LHCN-M2 (cell line): ENCODE results near the gene FKBP11. TPM values are rescaled to one million over a fixed set of nuclear protein-coding genes. Genes with fewer than 3 reads are reported as not detected.

Experiments used
- DNase-seq: peaks from one replicate; pipeline ENCODE4 v3.0.0-alpha.2; 2012; ENCODE audit warnings: low read depth
- total RNA-seq: library from RNA; depleted of rRNA; stranded (reverse); fragments of >200 nt; gene quantifications from 2 replicates; pipeline ENCODE4 v1.2.3, GENCODE V29; 2014

The FKBP11 gene
- total RNA-seq, 1 experiment from 2014 or later, result 17.3 TPM

DNA sequence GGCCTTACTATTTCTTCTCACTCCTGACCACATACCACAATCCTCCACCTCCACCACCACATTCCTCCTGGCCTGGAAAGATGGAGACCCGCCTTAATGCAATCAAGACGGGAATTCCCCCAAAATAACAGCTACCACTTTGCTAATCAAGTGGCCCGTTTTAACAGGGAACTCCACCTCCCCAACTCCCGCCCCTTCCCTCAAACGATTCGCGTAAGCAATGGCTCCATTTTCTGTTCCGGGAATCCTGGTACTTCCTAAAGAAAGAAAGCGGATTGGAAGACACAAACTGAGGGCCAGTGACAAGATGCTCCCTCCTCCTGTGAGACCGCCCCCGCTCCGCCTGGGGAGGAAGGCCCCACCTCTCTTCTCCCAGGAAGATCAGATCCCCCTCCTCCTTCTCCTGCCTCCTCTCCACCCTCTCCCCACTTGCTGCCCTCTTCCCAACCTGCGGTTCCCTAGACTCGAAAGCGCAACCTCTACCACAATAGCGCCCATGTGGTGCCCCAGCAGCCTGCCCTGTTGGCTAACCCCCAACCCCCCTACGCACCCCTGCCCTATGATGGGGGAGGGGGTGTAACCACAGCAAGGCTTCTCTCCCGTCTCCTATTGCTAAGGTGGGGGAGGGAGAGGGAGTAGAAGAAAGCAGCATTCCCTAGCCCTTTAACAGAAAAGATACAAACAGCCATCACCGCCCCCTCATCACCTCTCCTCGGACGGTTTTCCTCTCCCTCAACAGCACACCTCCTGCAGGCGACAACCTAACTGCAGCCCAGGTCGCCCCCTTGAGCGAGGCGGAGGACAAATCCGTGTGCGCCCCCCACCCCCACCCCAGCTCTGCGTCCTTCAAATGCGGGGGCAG, 31.2 kb upstream of the FKBP11 start:
- DNase-seq, result peak; percentile 95

DNA sequence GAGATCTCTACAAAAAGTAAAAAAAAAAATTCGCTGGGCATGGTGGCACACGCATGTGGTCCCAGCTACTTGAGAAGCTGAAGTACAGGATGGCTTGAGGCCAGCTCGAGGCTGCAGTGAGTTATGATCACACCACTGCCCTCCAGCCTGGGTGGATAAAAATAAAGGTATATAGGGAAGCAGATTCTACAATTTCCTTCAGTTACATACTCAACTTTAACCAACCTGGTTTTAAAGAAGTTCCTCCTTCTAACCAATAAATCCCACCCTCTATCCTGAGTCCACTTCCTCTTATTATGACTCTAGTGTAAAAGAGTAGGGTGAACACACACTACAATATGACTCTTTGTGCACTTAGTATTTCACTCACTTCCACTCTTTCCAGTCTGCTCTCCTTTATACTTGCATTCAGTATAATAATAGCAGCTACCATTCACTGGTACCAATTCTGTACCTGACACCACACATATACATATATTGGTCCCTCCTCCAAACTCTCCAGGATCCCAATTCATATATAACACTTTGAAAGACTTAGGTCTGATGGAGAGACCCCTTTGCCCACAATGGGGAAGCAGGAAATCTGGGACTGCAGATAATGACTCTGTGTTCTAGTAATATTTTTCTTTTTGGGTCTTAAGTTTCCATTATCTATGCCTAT, 29.7 kb upstream of the FKBP11 start:
- no peak for DNase-seq

DNA sequence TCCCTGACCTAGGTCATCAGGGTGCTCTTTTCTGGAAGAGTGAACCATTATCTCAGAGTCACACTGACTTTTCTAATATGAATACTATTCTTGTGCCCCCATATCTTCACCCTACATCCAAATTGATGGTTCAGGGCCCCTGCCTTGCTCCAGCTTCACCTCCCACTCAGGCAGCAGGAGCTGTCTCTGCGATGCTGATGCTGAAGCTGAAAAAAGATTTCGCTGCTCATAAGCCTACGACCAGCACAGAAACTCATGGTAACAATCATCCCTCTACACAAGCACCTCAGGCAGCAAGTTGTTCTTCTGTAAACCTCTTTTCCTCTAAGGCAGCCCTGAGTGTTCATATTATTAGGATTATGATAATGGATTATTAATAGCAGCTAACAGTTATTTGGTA, 28.8 kb upstream of the FKBP11 start:
- DNase-seq, result no peak

DNA sequence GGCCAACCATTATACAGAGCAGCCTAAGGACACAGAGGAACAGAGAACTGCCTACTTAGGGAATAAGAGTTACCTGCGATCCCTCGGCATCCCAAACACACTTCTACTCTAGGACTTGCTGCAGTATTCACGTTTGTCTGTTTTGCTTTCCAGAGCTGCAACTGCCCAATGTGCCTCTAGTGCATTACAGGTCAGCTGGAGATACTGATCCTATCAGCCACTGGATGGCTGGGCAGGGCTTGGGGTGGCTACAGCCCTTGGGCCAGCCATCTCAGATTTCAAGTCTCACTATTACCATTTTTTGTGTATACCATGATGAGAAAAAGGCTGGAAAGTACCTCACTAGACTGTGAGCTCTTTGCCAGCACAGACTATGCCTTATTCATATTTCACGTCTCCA, 27.4 kb upstream of the FKBP11 start:
- DNase-seq, result no peak

GRCh38 chr12:48947727-48948126, 22.4 kb upstream of the FKBP11 start:
- no peak for DNase-seq

DNA sequence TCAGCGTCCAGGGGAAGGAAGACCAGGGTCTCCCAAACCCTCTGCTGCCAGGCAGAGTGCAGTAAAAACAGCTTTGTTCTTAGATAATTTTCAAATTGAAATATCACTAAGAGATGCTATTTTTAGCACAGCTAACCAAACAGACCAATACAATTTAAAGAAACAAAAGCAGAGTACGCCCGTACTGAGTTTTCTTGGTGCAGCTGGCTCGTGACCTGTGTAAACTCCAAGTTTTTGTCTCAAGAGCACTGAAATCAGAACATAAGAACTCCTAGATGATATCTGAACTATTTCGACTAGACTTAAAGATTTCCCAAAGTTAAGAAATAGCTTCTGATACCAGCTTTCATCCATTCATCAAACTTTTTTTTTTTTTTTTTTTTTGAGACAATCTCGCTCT, 21.7 kb upstream of the FKBP11 start:
- DNase-seq, result no peak

GRCh38 chr12:48946205-48946604, 20.9 kb upstream of the FKBP11 start:
- DNase-seq, result no peak

DNA sequence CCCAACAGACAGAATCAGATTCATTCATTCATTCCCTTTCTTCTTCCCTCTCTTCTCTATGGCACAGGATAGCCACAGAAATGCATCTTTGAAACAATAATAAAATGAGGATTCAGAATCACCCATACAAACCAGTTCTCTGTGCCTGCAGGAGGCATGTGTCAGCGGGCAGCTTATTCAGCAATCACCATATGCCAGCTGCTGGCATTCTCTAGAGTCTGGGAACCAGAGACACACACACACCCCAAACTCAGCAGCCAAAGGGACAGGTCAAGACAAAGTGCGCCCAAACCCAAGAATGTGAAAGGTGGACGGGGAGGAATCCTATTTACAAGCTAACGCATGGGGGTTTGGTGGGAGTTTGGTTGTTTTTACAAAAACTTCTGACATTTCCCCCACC, 17.9 kb upstream of the FKBP11 start:
- DNase-seq, result no peak

GRCh38 chr12:48940181-48940580, 14.9 kb upstream of the FKBP11 start:
- no peak for DNase-seq

- no peak for DNase-seq
Measured at GRCh38 chr12:48938805-48939204, 13.5 kb upstream of the FKBP11 start.

GRCh38 chr12:48937170-48937569, 11.9 kb upstream of the FKBP11 start:
- DNase-seq, result no peak

DNA sequence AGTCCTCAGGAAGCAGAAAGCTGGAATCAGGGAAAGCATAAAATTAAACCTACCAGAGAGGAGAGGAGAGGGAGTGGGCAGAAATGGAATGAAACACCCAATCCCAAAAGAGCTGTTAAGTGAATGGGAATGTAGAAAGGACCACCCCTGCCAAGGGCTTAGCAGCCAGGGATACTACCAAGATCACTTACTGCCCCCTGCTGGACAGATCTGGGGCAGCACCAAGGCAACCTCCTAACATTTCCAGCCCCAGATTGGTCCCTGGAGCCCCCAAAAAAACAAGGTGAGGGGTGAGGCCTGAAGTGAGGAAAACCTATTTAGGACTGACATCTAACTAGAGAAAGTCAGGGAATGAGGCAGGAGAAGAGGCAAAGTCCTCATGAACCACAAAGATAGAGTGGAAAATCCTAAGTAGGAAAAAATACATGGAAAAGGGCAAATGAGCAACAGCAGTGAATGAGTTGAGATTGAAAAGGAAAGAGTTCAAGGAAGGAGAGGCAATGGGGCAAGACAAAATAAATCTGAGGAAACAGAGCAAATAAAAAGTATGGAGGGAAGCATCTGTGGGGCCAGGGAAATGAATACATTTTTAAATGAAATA, 11.2 kb upstream of the FKBP11 start:
- DNase-seq, result peak; percentile 59

DNA sequence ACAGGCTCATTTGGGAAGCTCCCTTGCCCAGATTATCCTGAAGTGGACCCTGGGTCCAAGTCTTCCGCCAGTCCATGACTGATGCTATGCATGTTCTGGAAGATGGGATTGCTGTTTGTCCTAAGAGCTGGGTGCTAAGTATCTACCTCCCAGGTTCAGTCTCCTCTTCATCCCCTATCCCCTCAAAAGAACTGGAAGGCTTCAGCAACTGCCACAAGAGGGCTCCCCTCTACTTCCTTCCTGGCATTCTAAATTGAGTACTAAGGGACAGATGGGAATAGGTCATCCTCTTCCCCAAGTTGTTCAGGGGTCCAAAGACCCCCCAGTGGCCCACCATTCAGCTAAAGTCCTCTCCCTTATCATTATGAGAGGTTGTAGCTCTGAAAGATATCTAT, 9.0 kb upstream of the FKBP11 start:
- DNase-seq, result no peak

DNA sequence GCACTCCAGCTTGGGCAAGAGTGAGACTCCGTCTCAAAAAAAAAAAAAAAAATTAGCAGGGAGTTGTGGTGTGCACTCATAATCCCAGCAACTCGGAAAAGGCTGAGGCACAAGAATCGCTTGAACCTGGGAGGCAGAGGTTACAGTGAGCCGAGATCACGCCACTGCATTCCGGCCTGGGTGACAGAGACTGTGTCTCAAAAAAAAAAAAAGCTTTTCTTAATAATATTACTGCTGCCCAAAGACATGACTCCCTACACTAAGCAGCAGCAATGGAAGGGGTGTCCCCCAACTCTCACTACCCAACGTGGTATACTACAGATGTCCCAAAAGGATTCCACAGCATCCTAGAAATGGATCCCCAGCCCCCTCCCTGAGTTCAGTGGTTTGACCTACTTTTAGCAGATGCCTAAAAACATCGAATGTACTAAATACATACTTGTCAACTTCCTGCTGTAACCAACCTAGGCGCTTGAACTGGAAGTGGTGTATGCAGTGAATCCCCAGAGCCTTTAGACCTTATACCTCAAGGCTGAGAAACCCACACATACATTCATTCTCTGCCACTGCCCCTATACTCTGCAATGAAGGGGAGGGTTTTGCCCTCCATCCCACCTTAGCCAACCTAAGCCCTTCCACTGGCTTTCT, 8.5 kb upstream of the FKBP11 start:
- DNase-seq, result no peak

GRCh38 chr12:48932878-48933277, 7.6 kb upstream of the FKBP11 start:
- DNase-seq, result no peak

DNA sequence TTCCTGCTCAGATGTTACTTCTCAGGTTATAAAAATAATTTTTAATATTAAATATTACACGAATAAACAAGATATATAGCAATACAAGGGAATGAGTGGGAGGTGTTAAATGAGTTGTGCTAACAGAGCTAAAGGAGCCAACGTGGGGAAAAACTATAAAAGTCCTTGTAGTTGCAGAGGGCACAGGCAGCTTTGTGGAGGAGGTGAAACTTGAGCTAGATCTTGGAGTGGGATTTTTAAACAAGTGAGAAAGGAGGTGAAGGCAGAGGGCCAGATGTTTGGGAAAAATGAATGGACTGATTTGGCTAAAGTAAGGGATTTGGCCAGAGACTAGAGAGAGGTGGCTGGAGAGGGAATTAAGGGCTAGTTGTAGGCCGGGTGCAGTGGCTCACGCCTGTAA, 5.2 kb upstream of the FKBP11 start:
- no peak for DNase-seq

- DNase-seq, result no peak
Measured at GRCh38 chr12:48929551-48929950, 4.3 kb upstream of the FKBP11 start.

DNA sequence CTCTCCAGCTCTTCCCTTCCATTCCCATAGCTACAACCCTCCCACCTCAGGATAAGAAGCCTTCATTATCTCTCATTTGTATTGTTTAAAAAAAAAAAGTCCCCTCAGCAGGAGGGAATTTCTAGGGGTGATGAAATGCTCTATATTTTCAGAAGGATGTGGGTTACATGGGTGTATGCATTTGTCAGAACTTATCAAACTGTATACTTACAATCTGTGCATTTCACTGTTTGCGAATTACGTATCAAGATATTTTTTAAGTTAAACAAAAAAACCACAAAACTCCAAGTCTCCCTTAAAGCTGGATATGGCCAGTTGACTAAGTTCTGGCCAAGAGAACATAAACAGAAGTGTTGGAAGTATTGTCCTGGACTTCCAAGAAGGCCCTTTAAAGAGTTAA, 2.0 kb upstream of the FKBP11 start:
- no peak for DNase-seq

DNA sequence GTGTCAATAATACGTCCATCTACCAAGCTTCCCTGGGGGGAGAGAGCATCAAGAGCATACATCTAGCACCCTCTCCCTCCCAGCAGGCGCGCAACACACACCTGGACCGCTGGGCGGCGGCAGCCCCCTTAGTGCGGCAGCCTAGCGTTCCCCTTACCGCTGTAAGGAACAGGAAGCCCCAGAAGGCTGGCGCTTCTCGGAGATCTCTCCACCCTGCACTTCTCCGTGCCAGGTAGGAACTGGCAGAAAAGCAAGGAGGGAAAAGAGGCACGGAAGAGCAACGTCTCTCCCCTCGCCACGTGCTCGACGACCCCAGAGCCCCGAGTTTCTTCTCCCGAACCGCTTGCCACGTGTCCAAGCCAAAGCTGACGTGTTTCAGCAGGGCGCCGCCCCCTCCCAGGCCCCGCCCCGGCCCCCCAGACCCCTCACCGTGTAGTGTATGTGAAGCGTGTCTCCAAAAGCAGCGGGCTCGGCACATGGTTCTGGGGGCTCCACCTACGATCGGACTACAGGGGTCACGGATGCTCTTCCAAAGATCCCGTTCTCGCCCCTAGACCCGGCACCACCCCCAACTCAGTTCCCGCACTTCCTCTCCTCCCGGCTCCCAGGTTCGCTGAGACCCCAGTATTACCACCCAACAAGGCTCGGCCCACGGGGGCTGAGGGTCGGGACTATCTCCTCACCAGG, 532 bp downstream of the FKBP11 start:
- no peak for DNase-seq

DNA sequence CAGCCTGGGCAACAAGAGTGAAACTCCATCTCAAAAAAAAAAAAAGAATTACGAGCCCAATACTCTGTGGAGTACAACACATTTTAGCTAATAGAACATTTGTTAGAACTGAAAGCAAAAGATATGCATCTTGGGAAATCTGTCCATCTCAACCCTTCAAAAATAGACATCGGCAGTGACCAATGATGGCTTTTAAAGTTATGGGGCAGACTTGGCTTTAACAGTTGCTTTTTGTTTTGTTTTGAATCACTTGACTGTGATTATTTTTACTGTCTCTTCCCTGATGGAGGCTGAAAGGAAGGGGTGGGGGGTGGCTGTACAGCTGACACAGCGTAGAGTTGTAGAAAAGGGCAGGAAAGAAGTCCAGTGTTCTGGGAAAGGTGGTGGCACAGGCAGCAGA, 2.2 kb downstream of the FKBP11 start:
- DNase-seq, result no peak

DNA sequence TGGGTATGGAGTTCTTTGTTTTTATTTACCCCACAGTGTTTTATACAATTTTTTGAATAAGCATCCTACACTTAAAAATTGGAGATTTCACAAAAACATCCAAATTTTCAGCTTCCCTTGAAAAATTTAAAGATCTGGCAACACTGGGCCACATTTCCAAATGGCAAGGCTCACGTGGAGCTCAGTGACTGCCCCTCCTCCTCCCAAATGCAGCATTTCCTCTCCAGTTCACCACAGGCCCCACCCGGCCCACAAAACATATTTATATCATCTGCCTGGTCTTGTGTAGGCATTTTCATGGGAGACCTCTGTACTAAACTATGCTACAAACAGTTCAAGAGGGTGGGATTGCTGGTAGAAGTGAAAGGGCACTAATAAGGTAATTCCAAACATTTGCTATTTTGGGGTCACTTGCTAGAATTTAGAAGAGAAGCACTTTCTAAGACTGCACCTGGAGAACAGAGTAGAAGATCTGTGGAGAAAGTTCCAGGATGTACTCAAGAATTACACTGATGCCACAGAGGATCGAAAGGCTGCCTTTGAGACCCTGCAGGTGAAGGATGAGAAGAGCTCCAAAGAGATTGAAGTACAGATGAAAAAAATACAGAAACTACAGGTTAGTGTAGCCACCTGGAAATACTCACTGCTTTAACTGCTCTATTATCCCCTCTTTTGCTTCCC, 7.3 kb downstream of the FKBP11 start:
- no peak for DNase-seq
